ENCODE measurements around the gene RND2.

Gene RND2

GRCh38 chr17:43062984-43063638 lies 38.1 kb downstream of the RND2 start:
- no peak for TF ChIP-seq CTCF (IDR thresholded peaks at IDR 0.05; ENCODE audit: borderline replicate concordance, control extremely low read depth, extremely low read depth, insufficient read depth, missing control alignments)
- in situ Hi-C loops (cut with MboI; ENCODE audit: low sequenced_read_pairs, unreplicated experiment) = no loop called here
- no peak for DNase-seq (ENCODE audit: low spot score)

GRCh38 chr17:43068570-43069367 lies 43.7 kb downstream of the RND2 start:
- DNase-seq (ENCODE audit: low spot score) = no peak
- in situ Hi-C loops (cut with MboI; ENCODE audit: low sequenced_read_pairs, unreplicated experiment) = no loop called here
- TF ChIP-seq CTCF (IDR thresholded peaks at IDR 0.05; ENCODE audit: borderline replicate concordance, control extremely low read depth, extremely low read depth, insufficient read depth, missing control alignments) = no peak

- DNase-seq (ENCODE audit: low spot score) = no peak
- in situ Hi-C loops (cut with MboI; ENCODE audit: low sequenced_read_pairs, unreplicated experiment) = no loop called here
- TF ChIP-seq CTCF (IDR thresholded peaks at IDR 0.05; ENCODE audit: borderline replicate concordance, control extremely low read depth, extremely low read depth, insufficient read depth, missing control alignments) = no peak
Observed at GRCh38 chr17:43069368-43069898, 44.4 kb downstream of the RND2 start.

- TF ChIP-seq CTCF (IDR thresholded peaks at IDR 0.05; ENCODE audit: borderline replicate concordance, control extremely low read depth, extremely low read depth, insufficient read depth, missing control alignments) = no peak
Observed at GRCh38 chr17:43070257-43070656, 45.2 kb downstream of the RND2 start.

DNA sequence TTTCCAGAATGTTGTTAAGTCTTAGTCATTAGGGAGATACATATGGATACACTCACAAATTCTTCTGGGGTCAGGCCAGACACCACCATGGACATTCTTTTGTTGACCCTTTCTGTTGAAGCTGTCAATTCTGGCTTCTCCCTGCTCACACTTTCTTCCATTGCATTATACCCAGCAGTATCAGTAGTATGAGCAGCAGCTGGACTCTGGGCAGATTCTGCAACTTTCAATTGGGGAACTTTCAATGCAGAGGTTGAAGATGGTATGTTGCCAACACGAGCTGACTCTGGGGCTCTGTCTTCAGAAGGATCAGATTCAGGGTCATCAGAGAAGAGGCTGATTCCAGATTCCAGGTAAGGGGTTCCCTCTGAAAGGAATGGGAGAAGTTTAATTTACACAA lies 45.8 kb downstream of the RND2 start:
- TF ChIP-seq CTCF (IDR thresholded peaks at IDR 0.05; ENCODE audit: borderline replicate concordance, control extremely low read depth, extremely low read depth, insufficient read depth, missing control alignments) = no peak
- DNase-seq (ENCODE audit: low spot score) = no peak
- in situ Hi-C loops (cut with MboI; ENCODE audit: low sequenced_read_pairs, unreplicated experiment) = no loop called here

More at GRCh38 chr17:43070257-43070656, 45.2 kb downstream of the RND2 start:
- in situ Hi-C loops (cut with MboI; ENCODE audit: low sequenced_read_pairs, unreplicated experiment) = no loop called here
- no peak for DNase-seq (ENCODE audit: low spot score)

DNA sequence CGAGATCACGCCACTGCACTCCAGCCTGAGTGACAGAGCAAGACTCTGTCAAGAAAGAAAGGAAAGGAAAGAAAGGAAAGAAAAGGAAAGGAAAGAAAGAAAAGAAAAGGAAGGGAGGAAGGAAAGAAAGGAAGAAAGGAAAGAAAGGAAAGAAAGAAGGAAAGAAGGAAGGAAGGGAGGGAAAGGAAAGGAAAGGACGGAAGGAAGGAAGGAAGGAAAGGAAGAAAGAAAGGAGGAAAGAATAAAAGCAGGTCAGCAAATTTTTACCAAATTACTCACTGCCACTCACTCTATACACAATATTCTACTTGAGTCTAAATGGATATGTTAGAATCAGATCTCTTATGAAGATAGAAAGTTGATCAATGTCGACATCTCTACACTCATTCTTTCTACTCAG lies 49.8 kb downstream of the RND2 start:
- no peak for DNase-seq (ENCODE audit: low spot score)
- TF ChIP-seq CTCF (IDR thresholded peaks at IDR 0.05; ENCODE audit: borderline replicate concordance, control extremely low read depth, extremely low read depth, insufficient read depth, missing control alignments) = no peak
- in situ Hi-C loops (cut with MboI; ENCODE audit: low sequenced_read_pairs, unreplicated experiment) = no loop called here
